Epithelial cell of esophagus (primary cell): Measurements from ENCODE around the gene EHBP1L1.

Experiments
- DNase-seq: peaks from one replicate; pipeline ENCODE4 v3.0.0; 2010; ENCODE audit warnings: low read depth
- H3K4me3 ChIP-seq: 2 replicates; pipeline ENCODE4 v1.5.1; 2011; ENCODE audit warnings: mild to moderate bottlenecking, low read length, control low read depth
- TF ChIP-seq, protein P1 (sequence below): IDR thresholded peaks from 2 replicates; pipeline ENCODE4 v1.5.1; 2011; ENCODE audit warnings: low read depth, mild to moderate bottlenecking, low read length, control low read depth, inconsistent platforms; ENCODE audit not compliant: insufficient read depth; ENCODE audit errors: missing control alignments

EHBP1L1 gene

DNA sequence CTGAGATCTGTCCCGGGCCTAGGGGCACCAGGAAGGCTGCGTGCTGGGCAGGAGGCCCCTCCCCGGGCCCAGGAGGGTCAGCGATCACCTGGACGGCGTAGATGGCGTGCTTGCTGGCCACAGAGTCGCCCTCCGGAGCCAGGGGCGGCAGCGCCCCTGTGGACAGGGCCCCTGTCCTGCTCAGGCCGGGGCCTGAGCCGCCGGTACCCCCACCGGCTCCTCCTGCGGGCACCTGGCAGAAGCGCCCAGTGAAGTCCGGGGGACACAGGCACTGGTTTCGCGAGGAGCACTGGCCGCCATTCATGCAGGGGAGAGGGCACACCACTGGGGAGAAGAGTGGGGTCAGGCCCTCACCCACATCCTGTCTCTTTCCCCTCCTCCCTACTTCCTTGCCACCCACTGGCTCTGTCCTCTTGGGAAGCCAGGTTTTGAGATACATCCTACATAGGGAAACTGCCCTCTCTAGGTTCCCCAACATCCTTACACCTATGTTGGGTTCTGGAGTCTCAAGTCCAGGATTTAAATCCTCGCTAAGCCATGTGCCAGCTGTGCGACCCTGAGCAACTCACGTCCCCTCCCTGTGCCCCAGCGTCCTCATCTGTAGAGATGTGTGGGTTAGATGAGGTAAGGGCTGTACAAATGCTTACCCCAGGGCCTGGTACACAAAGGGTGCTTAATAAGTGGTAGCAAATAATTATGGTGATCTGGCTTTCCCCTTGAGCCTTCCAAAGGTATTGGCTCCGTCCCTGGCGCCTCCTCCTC is 21.6 kb upstream of the EHBP1L1 start:
- no peak overlapping the region for H3K4me3 ChIP-seq
- TF ChIP-seq, protein P1, sequence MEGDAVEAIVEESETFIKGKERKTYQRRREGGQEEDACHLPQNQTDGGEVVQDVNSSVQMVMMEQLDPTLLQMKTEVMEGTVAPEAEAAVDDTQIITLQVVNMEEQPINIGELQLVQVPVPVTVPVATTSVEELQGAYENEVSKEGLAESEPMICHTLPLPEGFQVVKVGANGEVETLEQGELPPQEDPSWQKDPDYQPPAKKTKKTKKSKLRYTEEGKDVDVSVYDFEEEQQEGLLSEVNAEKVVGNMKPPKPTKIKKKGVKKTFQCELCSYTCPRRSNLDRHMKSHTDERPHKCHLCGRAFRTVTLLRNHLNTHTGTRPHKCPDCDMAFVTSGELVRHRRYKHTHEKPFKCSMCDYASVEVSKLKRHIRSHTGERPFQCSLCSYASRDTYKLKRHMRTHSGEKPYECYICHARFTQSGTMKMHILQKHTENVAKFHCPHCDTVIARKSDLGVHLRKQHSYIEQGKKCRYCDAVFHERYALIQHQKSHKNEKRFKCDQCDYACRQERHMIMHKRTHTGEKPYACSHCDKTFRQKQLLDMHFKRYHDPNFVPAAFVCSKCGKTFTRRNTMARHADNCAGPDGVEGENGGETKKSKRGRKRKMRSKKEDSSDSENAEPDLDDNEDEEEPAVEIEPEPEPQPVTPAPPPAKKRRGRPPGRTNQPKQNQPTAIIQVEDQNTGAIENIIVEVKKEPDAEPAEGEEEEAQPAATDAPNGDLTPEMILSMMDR: no peak
- no peak for DNase-seq

DNA sequence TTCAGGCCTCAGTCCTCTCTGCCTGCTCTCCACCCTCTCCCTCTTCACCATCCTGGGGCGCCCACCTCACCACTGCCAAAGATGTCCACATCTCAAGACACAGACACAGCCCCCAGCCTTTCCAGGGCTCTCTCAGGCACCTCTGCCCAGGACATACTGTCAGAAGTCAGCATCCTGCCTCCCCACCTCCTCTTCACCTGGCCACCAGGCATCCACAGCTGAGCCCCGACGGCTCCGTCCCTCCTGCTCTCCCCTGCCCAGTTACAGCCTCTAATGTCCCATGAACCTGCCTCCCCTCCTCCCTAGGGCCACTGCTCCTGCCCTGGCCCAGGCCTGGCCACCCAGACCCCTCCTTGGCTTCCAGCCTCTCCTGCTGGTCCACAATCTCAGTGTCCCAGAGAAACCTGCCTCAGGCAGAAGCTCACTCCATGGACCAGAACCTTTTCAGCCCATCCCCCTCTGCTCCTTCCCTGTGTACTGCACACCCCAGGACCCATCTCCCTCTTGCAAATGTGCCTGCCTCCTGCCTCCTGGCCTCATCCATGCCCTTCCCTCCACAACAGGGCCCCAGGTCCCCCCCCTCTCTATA is 20.9 kb upstream of the EHBP1L1 start:
- TF ChIP-seq, protein P1: no peak
- H3K4me3 ChIP-seq: no peak overlapping the region
- no peak for DNase-seq

DNA sequence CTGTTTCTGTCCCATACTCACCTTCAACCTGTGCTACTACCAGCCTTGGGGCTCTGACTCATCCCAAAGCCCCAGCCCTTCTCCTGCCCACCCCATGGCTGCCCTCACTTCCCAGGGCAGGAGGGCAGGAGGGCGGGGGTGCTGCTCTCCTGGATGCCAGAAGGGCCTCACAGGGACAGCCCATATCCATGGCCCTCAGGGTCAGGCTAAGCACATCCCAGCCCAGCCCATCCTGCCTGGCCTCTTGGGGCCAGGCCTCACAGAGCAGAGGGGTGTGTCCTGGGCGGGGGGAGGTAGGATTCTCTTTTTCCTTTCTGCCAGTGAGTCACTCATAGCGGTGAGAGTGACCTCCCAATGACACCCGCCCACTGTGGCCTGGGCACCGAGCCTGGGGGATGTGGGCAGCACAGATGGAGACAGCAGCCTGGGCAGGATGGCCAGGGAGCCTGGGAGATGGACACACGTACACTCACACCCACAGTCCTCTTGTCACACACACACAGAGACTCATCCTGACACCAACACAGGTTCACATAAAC is 20.1 kb upstream of the EHBP1L1 start:
- DNase-seq: no peak
- H3K4me3 ChIP-seq: no peak overlapping the region
- TF ChIP-seq, protein P1: no peak

DNA sequence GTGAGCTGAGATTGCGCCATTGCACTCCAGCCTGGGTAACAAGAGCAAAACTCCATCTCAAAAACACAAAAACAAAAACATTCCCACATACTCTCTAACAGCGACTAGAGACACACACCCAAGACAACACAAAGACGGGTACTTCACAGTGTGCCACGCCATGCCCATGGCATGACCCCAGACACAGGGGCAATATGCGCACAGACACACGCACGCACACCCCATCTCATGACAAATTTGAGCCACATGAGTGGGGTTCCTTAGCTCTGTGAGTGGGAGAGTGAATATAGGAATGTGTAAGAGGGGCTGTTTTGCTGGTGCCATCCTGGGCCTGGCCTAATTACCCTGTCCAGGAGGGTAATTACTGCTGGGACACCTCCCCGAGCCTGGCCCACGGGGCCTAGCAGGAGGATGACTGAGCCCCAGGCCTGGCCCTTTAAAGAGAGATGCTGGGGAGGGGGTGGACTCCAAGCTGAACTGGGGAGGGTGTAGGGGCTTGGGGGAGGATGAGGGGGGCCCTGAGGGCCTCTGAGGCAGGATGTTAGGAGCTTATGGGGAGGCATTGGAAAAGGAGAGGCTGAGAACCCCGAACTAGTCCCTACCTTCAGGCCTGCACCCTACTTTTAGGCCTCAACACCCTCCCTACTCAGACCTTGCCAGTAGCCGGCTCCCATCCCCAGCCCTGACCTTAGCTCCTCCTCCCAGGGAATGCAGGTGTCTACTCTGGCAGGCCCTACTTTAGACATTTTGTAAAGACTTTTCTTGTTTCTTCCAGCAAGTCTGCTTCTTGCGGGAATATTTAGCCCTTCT is 19.2 kb upstream of the EHBP1L1 start:
- TF ChIP-seq, protein P1: no peak
- H3K4me3 ChIP-seq: peak overlapping the region; percentile 42
- no peak for DNase-seq

DNA sequence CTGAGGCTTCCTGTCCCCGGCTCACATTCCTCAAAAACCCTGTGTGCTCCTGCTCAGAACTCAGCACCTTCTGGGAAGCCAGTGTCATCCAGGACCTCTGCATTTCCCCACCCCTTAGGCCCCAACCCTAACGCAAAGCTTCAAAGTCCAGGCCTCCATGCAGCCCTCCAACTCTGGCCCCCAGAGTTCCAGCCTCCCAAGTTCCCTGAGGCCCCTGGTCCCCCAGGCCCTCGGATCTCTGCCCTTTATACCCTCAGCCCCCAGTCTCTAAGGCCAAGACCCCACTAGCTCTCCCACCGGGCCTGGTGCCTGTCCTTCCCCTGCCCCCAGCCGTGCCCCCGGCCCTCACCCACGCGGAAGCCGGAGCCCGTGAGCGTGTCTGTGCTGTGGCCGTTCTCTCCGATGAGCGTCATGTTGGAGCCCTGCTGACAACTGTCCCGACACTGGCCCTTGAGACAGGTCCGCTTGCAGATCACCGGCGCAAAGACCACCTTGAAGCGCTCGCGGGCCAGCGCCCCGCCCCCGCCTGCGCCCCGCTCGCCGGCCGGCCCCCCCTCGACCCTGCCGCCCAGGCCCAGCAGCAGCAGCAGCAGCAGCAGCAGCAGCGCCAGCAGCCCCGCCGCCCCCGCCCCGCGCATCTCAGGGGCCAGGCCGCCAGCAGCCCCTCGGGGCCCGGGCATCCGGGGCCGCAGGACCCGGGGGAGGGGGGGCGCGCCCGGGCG is 18.4 kb upstream of the EHBP1L1 start:
- H3K4me3 ChIP-seq: peak overlapping the region; percentile 42
- no peak for DNase-seq
- TF ChIP-seq, protein P1: no peak

DNA sequence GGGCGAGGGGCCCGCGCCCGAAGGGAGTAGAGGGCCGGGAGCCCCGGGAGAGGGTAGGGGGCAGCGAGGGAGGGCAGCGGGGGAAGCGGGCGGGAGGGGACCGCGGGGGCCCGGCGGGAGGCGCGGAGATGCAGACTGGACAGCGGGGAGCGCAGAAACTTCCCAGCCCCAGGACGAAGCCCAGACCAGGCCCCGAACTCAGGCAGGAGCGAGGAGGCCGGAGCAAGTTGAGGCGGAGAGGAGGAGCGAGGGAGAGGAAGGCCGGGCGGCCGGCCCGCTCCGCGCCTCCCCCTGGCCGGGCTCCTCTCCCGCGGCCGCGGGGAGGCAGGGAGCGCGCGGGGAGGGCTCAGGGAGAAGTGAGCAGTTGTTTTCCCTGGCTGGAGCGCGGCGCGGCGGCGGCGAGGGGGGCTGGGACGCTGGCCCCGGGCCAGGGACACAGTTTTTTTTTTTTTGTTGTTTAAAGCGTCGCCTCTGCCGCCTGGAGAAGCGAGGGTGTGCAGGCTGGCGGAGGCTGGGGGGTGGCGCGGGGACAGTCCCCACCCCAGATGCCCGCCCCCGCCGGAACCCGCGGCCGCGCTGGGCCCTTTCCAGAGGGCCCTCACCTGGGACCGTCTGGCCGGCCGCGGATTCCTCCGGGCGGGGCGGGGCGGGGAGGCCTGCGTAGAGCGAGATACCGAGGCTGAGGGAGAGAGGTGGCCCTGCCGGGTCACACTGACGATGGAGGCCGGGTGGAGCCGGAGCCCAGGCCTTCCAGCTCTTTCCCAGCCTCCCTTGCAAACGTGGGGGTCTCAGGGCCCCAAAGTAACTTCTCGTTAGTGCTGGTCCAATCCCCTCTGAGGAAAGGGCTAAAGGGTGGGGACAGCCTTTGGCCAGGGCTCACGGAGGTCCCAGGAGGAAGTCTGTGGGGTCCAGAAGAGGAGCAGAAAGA is 17.6 kb upstream of the EHBP1L1 start, which contains the start of gene LTBP3:
Gene LTBP3, minus strand, starts transcription at position 358 of the 928 bp plus-strand sequence. CDS start 400 bp downstream, outside the sequence.
- no peak for DNase-seq
- TF ChIP-seq, protein P1: no peak
- H3K4me3 ChIP-seq: peak within 1 kb of the TSS; percentile 42
